ENCODE results near the gene UBQLN4. TPM values are rescaled to one million over a fixed set of nuclear protein-coding genes. Genes with fewer than 3 reads are reported as not detected.

The UBQLN4 gene
- total and polyA plus RNA-seq, 4 donors, result 7.4 to 17.8 (median 11.3) TPM

DNA sequence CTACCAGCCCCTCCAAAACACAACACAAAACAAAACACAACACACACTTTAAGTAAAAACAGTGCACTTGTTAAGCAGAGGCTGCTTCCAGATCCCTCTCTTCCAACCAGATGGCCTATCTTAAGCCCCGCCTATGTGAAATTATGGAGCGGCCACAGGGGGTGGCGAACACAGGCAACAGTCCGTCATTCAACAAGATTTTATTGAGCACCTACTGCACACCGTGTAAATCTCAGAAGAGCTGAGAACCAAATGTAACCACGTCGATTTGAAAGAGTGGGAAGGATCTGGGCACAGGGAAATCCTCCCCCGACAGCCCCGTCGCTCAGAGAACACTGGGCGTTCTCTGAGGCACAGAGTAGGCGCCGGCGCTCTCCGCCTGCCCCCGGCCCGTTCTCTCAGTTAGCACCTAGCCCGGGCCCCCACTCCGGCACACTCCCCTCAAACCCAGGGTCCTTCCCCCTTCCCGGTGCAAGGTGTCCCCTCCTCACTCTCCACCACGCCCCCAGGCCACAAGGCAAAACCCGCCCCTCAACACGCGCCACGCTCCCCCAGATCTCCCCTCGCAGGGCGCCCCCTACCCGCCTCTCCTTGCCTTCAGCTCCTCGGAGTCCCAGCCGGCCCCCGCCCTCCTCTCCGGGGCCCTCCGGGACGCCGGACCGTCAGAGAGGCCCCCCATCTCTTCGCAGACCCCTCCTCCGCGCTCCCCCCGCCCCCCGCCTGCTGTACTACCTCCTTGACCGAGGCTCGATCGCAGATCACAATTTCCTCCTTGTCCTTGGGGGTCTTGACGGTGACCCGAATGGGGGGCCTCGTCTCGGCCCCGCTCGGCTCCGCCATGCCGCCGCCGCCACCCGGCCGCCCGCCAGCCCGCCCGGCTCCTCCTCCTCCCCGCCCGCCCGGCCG, 483 bp downstream of the UBQLN4 start:
- under 1% methylated on average over 58 of the region's 63 CpGs for WGBS
- H3K4me1 ChIP-seq (ENCODE audit: control insufficient read depth in 4 of 4, insufficient read depth in 4 of 4, low read length in 3 of 4), result peaks cover 0 to 22% (median 13%) of the 10 kb centered on the region in 4 donors
- peak overlapping the region in 1 of 2 donors; percentile 62 for H3K9ac ChIP-seq (ENCODE audit: low read depth in 1 of 2, low read length in 2 of 2)
- no peaks in the 10 kb centered on the region for H3K27me3 ChIP-seq (ENCODE audit: control insufficient read depth in 4 of 4, insufficient read depth in 4 of 4, low read length in 3 of 4)
- TF ChIP-seq SP1 (IDR thresholded peaks at IDR 0.05), result peak; percentile 22
- TF ChIP-seq, protein P1, sequence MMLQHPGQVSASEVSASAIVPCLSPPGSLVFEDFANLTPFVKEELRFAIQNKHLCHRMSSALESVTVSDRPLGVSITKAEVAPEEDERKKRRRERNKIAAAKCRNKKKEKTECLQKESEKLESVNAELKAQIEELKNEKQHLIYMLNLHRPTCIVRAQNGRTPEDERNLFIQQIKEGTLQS (IDR thresholded peaks at IDR 0.05), result no peak
- peak in 1 of 2 donors; percentile 47 for TF ChIP-seq RAD21 (IDR thresholded peaks at IDR 0.05)
- peak overlapping the region; percentile 31 to 70 for H3K27ac ChIP-seq (ENCODE audit: low read depth in 1 of 2, low read length in 2 of 2)
- H3K4me3 ChIP-seq (ENCODE audit: low read depth in 1 of 3, low read length in 3 of 3), result peak overlapping the region; percentile 80 to 88 (median 85)
- H3K36me3 ChIP-seq (ENCODE audit: control insufficient read depth in 4 of 4, insufficient read depth in 3 of 4, low read depth in 1 of 4, low read length in 3 of 4), result peaks cover 1 to 22% (median 9%) of the 10 kb centered on the region in 4 donors
- DNase-seq (ENCODE audit: low spot score), result peak; percentile 62
- H3K9me3 ChIP-seq (ENCODE audit: control insufficient read depth in 4 of 4, low read length in 3 of 4), result no peaks in the 10 kb centered on the region

DNA sequence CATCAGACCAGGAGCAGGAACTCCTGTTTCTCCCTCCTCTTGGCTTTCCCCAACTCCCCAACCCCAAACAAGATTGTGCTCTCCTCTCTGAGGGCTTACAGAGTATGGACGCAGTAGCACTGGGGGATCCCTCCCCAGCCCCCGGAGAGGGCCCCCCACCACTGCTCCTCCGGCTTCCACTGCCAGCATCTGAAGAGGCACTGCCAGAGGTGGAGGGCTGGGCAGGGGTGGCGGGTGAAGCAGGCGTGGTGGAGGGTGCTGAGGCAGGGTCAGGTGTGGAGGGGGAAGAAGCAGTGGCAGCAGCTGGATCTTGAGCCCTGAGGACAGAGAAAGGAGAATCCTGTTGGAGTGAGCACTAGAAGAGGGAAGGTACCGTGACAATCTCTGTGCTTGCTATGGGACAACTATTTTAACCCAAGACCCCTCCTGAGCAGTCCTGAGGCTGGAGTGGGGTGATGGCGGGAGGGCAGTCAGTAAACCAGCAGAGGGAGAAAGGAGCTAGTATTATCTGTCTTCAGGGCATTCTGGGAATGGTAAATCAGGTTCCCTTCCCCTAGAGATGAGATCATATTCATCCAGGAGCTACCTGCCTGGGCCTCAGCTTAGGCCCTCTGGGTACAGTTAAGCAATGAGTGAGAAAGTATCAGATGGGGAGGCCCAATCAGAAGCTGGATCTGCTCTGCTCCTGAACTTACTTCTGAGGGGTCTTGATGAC, 2.4 kb downstream of the UBQLN4 start:
- no peak overlapping the region for H3K27ac ChIP-seq (ENCODE audit: low read depth in 1 of 2, low read length in 2 of 2)
- WGBS, result 98% methylated on average over 7 of the region's 7 CpGs
- TF ChIP-seq GABPA (IDR thresholded peaks at IDR 0.05 in 1 of 2, conservative IDR thresholded peaks at IDR 0.05 in 1 of 2) (no peak), SP1 (IDR thresholded peaks at IDR 0.05) (no peak), RXRA (IDR thresholded peaks at IDR 0.05) (no peak), JUND (IDR thresholded peaks at IDR 0.05) (no peak), RAD21 (IDR thresholded peaks at IDR 0.05) (no peak), TAF1 (conservative IDR thresholded peaks at IDR 0.05) (no peak), FOXA2 (IDR thresholded peaks at IDR 0.05) (no peak), EGR1 (IDR thresholded peaks at IDR 0.05; ENCODE audit: low read depth in 2 of 2) (no peak), HNF4A (conservative IDR thresholded peaks at IDR 0.05) (no peak), FOXA1 (IDR thresholded peaks at IDR 0.05) (no peak)
- TF ChIP-seq, protein P2, sequence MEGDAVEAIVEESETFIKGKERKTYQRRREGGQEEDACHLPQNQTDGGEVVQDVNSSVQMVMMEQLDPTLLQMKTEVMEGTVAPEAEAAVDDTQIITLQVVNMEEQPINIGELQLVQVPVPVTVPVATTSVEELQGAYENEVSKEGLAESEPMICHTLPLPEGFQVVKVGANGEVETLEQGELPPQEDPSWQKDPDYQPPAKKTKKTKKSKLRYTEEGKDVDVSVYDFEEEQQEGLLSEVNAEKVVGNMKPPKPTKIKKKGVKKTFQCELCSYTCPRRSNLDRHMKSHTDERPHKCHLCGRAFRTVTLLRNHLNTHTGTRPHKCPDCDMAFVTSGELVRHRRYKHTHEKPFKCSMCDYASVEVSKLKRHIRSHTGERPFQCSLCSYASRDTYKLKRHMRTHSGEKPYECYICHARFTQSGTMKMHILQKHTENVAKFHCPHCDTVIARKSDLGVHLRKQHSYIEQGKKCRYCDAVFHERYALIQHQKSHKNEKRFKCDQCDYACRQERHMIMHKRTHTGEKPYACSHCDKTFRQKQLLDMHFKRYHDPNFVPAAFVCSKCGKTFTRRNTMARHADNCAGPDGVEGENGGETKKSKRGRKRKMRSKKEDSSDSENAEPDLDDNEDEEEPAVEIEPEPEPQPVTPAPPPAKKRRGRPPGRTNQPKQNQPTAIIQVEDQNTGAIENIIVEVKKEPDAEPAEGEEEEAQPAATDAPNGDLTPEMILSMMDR (IDR thresholded peaks at IDR 0.05; ENCODE audit: low read depth, low read length, missing input control), result no peak
- TF ChIP-seq, protein P3, sequence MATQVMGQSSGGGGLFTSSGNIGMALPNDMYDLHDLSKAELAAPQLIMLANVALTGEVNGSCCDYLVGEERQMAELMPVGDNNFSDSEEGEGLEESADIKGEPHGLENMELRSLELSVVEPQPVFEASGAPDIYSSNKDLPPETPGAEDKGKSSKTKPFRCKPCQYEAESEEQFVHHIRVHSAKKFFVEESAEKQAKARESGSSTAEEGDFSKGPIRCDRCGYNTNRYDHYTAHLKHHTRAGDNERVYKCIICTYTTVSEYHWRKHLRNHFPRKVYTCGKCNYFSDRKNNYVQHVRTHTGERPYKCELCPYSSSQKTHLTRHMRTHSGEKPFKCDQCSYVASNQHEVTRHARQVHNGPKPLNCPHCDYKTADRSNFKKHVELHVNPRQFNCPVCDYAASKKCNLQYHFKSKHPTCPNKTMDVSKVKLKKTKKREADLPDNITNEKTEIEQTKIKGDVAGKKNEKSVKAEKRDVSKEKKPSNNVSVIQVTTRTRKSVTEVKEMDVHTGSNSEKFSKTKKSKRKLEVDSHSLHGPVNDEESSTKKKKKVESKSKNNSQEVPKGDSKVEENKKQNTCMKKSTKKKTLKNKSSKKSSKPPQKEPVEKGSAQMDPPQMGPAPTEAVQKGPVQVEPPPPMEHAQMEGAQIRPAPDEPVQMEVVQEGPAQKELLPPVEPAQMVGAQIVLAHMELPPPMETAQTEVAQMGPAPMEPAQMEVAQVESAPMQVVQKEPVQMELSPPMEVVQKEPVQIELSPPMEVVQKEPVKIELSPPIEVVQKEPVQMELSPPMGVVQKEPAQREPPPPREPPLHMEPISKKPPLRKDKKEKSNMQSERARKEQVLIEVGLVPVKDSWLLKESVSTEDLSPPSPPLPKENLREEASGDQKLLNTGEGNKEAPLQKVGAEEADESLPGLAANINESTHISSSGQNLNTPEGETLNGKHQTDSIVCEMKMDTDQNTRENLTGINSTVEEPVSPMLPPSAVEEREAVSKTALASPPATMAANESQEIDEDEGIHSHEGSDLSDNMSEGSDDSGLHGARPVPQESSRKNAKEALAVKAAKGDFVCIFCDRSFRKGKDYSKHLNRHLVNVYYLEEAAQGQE (IDR thresholded peaks at IDR 0.05), result no peak
- TF ChIP-seq, protein P4, sequence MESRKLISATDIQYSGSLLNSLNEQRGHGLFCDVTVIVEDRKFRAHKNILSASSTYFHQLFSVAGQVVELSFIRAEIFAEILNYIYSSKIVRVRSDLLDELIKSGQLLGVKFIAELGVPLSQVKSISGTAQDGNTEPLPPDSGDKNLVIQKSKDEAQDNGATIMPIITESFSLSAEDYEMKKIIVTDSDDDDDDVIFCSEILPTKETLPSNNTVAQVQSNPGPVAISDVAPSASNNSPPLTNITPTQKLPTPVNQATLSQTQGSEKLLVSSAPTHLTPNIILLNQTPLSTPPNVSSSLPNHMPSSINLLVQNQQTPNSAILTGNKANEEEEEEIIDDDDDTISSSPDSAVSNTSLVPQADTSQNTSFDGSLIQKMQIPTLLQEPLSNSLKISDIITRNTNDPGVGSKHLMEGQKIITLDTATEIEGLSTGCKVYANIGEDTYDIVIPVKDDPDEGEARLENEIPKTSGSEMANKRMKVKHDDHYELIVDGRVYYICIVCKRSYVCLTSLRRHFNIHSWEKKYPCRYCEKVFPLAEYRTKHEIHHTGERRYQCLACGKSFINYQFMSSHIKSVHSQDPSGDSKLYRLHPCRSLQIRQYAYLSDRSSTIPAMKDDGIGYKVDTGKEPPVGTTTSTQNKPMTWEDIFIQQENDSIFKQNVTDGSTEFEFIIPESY (IDR thresholded peaks at IDR 0.05), result no peak
- TF ChIP-seq, protein P5, sequence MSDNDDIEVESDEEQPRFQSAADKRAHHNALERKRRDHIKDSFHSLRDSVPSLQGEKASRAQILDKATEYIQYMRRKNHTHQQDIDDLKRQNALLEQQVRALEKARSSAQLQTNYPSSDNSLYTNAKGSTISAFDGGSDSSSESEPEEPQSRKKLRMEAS (IDR thresholded peaks at IDR 0.05), result no peak

More for the DNA sequence above, 2.4 kb downstream of the UBQLN4 start:
- Histone ChIP-seq H3K36me3 (ENCODE audit: control insufficient read depth in 4 of 4, insufficient read depth in 3 of 4, low read depth in 1 of 4, low read length in 3 of 4) (peaks cover 1 to 20% (median 8%) of the 10 kb centered on the region in 4 donors), H3K4me3 (ENCODE audit: low read depth in 1 of 3, low read length in 3 of 3) (no peak overlapping the region), H3K4me1 (ENCODE audit: control insufficient read depth in 4 of 4, insufficient read depth in 4 of 4, low read length in 3 of 4) (peaks cover 0 to 22% (median 13%) of the 10 kb centered on the region in 4 donors), H3K9me3 (ENCODE audit: control insufficient read depth in 4 of 4, low read length in 3 of 4) (no peaks in the 10 kb centered on the region), H3K27me3 (ENCODE audit: control insufficient read depth in 4 of 4, insufficient read depth in 4 of 4, low read length in 3 of 4) (no peaks in the 10 kb centered on the region), H3K9ac (ENCODE audit: low read depth in 1 of 2, low read length in 2 of 2) (no peak overlapping the region)
- DNase-seq (ENCODE audit: low spot score), result no peak

Measured in liver (tissue), 9 donors.